GM12878 (cell line): ENCODE results near the gene HDDC2. TPM values are rescaled to one million over a fixed set of nuclear protein-coding genes. Genes with fewer than 3 reads are reported as not detected.

Experiments used
- ATAC-seq: fragments of 200-7000 bp; cut with Tn5 transposase; 3 replicates; pipeline ENCODE4 v1.9.1; 2020; ENCODE audit warnings: mild to moderate bottlenecking, moderate library complexity
- BruUV-seq: library from RNA; stranded (reverse); fragments of 400-500 nt; replicated peaks from 2 replicates; lab custom pipeline; 2021; lab: Mats Ljungman, UMichigan
- CTCF ChIA-PET: fragments of 300-600 bp; sonication (Branson Sonifier 250); formaldehyde crosslinking; extraction: SDS; loops from one replicate; lab custom pipeline; 2021; ENCODE audit warnings: inconsistent platforms; lab: Yijun Ruan, JAX
- POLR2A ChIA-PET: fragments of 350-600 bp; formaldehyde crosslinking; extraction: SDS; loops from one replicate; lab custom pipeline; 2021; ENCODE audit warnings: inconsistent platforms; lab: Charles Lee
- RAD21 ChIA-PET: fragments of 300-600 bp; sonication (Branson Sonifier 250); formaldehyde crosslinking; loops from one replicate; lab custom pipeline; 2023; ENCODE audit warnings: antibody characterized with exemption; ENCODE audit not compliant: unreplicated experiment; lab: Charles Lee
- SMC1A ChIA-PET: fragments of 300-600 bp; sonication (Branson Sonifier 250); formaldehyde crosslinking; loops from one replicate; lab custom pipeline; 2023; ENCODE audit not compliant: unreplicated experiment, uncharacterized antibody; lab: Charles Lee
- DNase-seq: peaks from one replicate; pipeline ENCODE4 v3.0.0-alpha.2; 2011; ENCODE audit warnings: low read depth, low spot score
- FAIRE-seq: peaks from 3 replicates; lab custom pipeline; 2011; peaks lifted over from hg19 to GRCh38; lab: Jason Lieb, UNC
- H2AFZ ChIP-seq: 2 replicates; pipeline ENCODE4 v1.6.0; 2011; ENCODE audit warnings: low read depth, low read length, control low read depth; ENCODE audit not compliant: control insufficient read depth
- H3K27ac ChIP-seq: 2 replicates; pipeline ENCODE4 v1.5.1; 2011; ENCODE audit warnings: control low read depth; ENCODE audit not compliant: control insufficient read depth, insufficient read depth
- H3K27me3 ChIP-seq, 2 experiments: replicated peaks in 1 of 2; 2 replicates each; pipeline versions ENCODE4 v1.6.0 to v1.6.1; 2011; ENCODE audit warnings: low read length in 1 of 2; ENCODE audit not compliant: control insufficient read depth in 2 of 2, insufficient read depth in 2 of 2
- H3K36me3 ChIP-seq, 2 experiments: 2 replicates each; pipeline ENCODE4 v1.5.1; 2011; ENCODE audit warnings: low read length in 1 of 2; ENCODE audit not compliant: control insufficient read depth in 2 of 2, insufficient read depth in 2 of 2
- H3K4me1 ChIP-seq: 2 replicates; pipeline ENCODE4 v1.6.1; 2011; ENCODE audit warnings: mild to moderate bottlenecking, low read length, moderate library complexity, mixed read lengths; ENCODE audit not compliant: control insufficient read depth, insufficient read depth
- H3K4me2 ChIP-seq: 2 replicates; pipeline ENCODE4 v1.6.0; 2011; ENCODE audit warnings: control low read depth; ENCODE audit not compliant: control insufficient read depth, insufficient read depth
- H3K4me3 ChIP-seq: fragments of 200-600 bp; sonication (generic); 2 replicates; pipeline ENCODE4 v1.5.1; 2016
- H3K79me2 ChIP-seq: 2 replicates; pipeline ENCODE4 v1.6.0; 2011; ENCODE audit warnings: low read length; ENCODE audit not compliant: control insufficient read depth, insufficient read depth
- H3K9ac ChIP-seq: 2 replicates; pipeline ENCODE4 v1.8.0; 2011; ENCODE audit warnings: low read length, control low read depth, mixed read lengths; ENCODE audit not compliant: control insufficient read depth, insufficient read depth
- H3K9me3 ChIP-seq: replicated peaks from 3 replicates; pipeline ENCODE4 v1.5.1; 2011; ENCODE audit warnings: mild to moderate bottlenecking, low read length; ENCODE audit not compliant: control insufficient read depth, insufficient read depth
- H4K20me1 ChIP-seq: 2 replicates; pipeline ENCODE4 v1.6.0; 2011; ENCODE audit not compliant: control insufficient read depth, insufficient read depth
- IKZF1 ChIP-seq: fragments of 450-650 bp; conservative IDR thresholded peaks from 2 replicates; pipeline ENCODE4 v1.6.1; 2017; ENCODE audit warnings: antibody characterized with exemption, mild to moderate bottlenecking
- NRF1 ChIP-seq: conservative IDR thresholded peaks from 2 replicates; pipeline ENCODE4 v1.6.1; 2011; ENCODE audit warnings: mild to moderate bottlenecking, low read depth, low read length, improper control_type of control experiment
- PAX8 ChIP-seq: fragments of 450-650 bp; IDR thresholded peaks from 2 replicates; pipeline ENCODE4 v1.6.1; 2017; ENCODE audit warnings: mild to moderate bottlenecking, moderate library complexity
- POLR2AphosphoS2 ChIP-seq: IDR thresholded peaks from 2 replicates; pipeline ENCODE4 v1.6.1; 2011; ENCODE audit warnings: low read depth, mild to moderate bottlenecking, low read length, improper control_type of control experiment, moderate library complexity
- RB1 ChIP-seq: fragments of 450-650 bp; formaldehyde crosslinking; IDR thresholded peaks from 2 replicates; pipeline ENCODE4 v1.6.1; 2017; ENCODE audit warnings: mild to moderate bottlenecking, borderline replicate concordance
- ZNF24 ChIP-seq: fragments of 450-650 bp; IDR thresholded peaks from 2 replicates; pipeline ENCODE4 v1.6.1; 2017; ENCODE audit warnings: antibody characterized with exemption, mild to moderate bottlenecking
- WGBS: methylation state at CpG from one replicate; pipeline ENCODE4 v1.1.6; 2016; ENCODE audit warnings: low lambda C conversion rate; ENCODE audit not compliant: insufficient replicate concordance, insufficient coverage; ENCODE audit errors: missing lambda C conversion rate; 5-methylcytosine and 5-hydroxymethylcytosine counted together
- in situ Hi-C: fragments of 300-500 bp; cut with MboI; formaldehyde crosslinking; loops from 9 replicates; pipeline ENCODE4 v1.14.3; 2018; ENCODE audit warnings: mixed read lengths
- intact Hi-C: fragments of 100-400 bp; cut with micrococcal nuclease; formaldehyde crosslinking; loops from one replicate; pipeline ENCODE4 v1.14.2; 2022; ENCODE audit not compliant: unreplicated experiment
- polyA plus RNA-seq, 11 experiments: library from polyadenylated mRNA; depleted of rRNA in 4 of 11; unstranded in 6 of 11; stranded (reverse) in 5 of 11; fragments of >200 nt; fragmentation: Nextera tagmentation in 4 of 11; fragmentation: Illumina TruSeq in 1 of 11; extraction: Ambion mirVana in 4 of 11; extraction: Trizol in 1 of 11; gene quantifications; 1 replicate in 1 of 11; 2 replicates in 10 of 11; pipeline versions ENCODE4 v1.2.1 to v1.2.3, GENCODE V29; 2011 to 2016; ENCODE audit warnings: inconsistent platforms in 2 of 11, missing spikeins in 2 of 11, low read depth in 1 of 11
- total RNA-seq, 4 experiments: library from RNA; depleted of rRNA in 3 of 4; stranded (reverse); fragments of >200 nt in 3 of 4; fragmentation: Illumina TruSeq in 1 of 4; extraction: Trizol in 1 of 4; gene quantifications; 2 replicates each; pipeline versions ENCODE4 v1.2.1 to v1.2.3, GENCODE V29; 2013 to 2021
- TF ChIP-seq, protein P1 (sequence below): IDR thresholded peaks from 2 replicates; pipeline ENCODE4 v1.6.1; 2012; ENCODE audit warnings: low read depth, low read length, improper control_type of control experiment
- TF ChIP-seq, protein P2 (sequence below), 3 experiments: IDR thresholded peaks in 2 of 3; conservative IDR thresholded peaks in 1 of 3; 2 replicates each; pipeline ENCODE4 v1.5.1; 2011; ENCODE audit warnings: low read depth in 3 of 3, low read length in 3 of 3, mild to moderate bottlenecking in 3 of 3, control low read depth in 2 of 3, moderate library complexity in 2 of 3, inconsistent platforms in 1 of 3, mixed read lengths in 1 of 3; ENCODE audit not compliant: control insufficient read depth in 2 of 3, insufficient read depth in 1 of 3; ENCODE audit errors: extremely low read depth in 1 of 3
- TF ChIP-seq, protein P3 (sequence below): fragments of 450-650 bp; IDR thresholded peaks from 2 replicates; pipeline ENCODE4 v1.6.1; 2014; ENCODE audit warnings: mild to moderate bottlenecking
- TF ChIP-seq, protein P4 (sequence below): fragments of 450-650 bp; formaldehyde crosslinking; IDR thresholded peaks from 2 replicates; pipeline ENCODE4 v1.4.0; 2020; ENCODE audit warnings: mild to moderate bottlenecking, moderate library complexity
- TF ChIP-seq, protein P5 (sequence below): IDR thresholded peaks from 2 replicates; pipeline ENCODE4 v1.6.1; 2011; ENCODE audit warnings: low read depth, low read length, improper control_type of control experiment, borderline replicate concordance

The HDDC2 gene
- total and polyA plus RNA-seq, 10 of the 15 experiments (the other 5 are each of a cell fraction or from before 2014, with no cell fraction given): 54.5 to 148 (median 92.7) TPM

DNA sequence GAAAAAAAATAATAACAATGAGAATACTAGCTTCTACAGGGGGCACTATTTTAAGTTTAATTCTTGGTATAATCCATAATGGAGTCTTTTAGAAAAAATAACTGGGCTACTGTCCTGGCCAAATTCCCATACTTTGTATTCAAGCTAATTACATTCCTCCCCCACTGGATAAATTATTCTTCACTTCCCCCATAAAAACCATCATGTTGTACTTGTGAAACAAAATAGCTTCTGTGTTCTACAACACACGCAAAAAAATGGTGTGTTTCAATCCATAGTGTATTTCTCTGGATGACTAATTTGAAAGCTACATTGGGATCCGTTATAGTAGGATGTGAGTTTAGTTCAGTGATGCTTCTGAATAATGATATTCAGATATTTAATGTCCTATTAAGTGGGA is 21.6 kb upstream of the HDDC2 start (continued):
- TF ChIP-seq, protein P1, sequence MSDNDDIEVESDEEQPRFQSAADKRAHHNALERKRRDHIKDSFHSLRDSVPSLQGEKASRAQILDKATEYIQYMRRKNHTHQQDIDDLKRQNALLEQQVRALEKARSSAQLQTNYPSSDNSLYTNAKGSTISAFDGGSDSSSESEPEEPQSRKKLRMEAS: no peak

DNA sequence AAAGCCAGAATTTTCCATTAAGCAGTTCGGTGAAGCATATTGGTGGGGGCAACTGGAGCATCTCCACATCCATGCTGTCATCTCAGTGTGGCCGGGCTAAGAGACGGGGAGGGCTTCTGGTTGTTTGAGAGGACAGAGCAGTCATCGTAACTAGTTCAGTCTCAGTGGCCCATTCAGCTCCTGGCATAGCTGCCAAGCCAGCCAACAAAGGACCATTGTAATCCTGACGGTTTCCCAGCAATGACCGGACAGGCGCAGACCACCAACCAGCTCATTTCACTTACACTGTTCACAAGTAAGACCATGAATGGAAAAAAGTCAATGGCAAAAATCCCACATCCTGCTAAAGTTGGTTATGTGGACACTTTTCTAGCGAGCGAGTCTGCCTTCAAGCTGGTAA is 14.9 kb upstream of the HDDC2 start:
- 62% methylated on average over 9 of the region's 9 CpGs for WGBS
- ChIA-PET POLR2A (no interaction called here), CTCF (interaction anchor here (1.1 to 11.6 kb wide), 3 partner anchors 10 to 450 kb away, joined by 3 to 306 read pairs (median 116); no protein-coding TSS in a partner anchor), SMC1A (interaction anchor here (1.5 to 10.9 kb wide), 4 partner anchors 439 to 658 kb away, joined by 4 to 128 read pairs (median 27); partner anchors contain the start of gene HINT3), RAD21 (interaction anchor here (0.8 to 9.3 kb wide), 2 partner anchors 439 to 451 kb away, joined by 3 to 134 read pairs; no protein-coding TSS in a partner anchor)
- Histone ChIP-seq H3K36me3 (no peaks in the 10 kb centered on the region), H3K4me3 (no peak overlapping the region), H4K20me1 (no peaks in the 10 kb centered on the region), H2AFZ (no peak overlapping the region), H3K9me3 (no peaks in the 10 kb centered on the region), H3K27me3 (no peaks in the 10 kb centered on the region), H3K4me2 (no peak overlapping the region), H3K27ac (no peak overlapping the region), H3K79me2 (no peaks in the 10 kb centered on the region), H3K4me1 (no peaks in the 10 kb centered on the region), H3K9ac (no peak overlapping the region)
- BruUV-seq: no TSS peak
- no peak for DNase-seq
- intact Hi-C loops (no loop called here), in situ Hi-C loops (no loop called here)
- no peak for FAIRE-seq
- ATAC-seq: no peak
- TF ChIP-seq ZNF24 (no peak), RB1 (no peak), NRF1 (no peak), POLR2AphosphoS2 (no peak), PAX8 (no peak), IKZF1 (no peak)
- TF ChIP-seq, protein P2, sequence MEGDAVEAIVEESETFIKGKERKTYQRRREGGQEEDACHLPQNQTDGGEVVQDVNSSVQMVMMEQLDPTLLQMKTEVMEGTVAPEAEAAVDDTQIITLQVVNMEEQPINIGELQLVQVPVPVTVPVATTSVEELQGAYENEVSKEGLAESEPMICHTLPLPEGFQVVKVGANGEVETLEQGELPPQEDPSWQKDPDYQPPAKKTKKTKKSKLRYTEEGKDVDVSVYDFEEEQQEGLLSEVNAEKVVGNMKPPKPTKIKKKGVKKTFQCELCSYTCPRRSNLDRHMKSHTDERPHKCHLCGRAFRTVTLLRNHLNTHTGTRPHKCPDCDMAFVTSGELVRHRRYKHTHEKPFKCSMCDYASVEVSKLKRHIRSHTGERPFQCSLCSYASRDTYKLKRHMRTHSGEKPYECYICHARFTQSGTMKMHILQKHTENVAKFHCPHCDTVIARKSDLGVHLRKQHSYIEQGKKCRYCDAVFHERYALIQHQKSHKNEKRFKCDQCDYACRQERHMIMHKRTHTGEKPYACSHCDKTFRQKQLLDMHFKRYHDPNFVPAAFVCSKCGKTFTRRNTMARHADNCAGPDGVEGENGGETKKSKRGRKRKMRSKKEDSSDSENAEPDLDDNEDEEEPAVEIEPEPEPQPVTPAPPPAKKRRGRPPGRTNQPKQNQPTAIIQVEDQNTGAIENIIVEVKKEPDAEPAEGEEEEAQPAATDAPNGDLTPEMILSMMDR (IDR thresholded peaks at IDR 0.05 in 2 of 3, conservative IDR thresholded peaks at IDR 0.05 in 1 of 3; ENCODE audit: control insufficient read depth in 2 of 3, extremely low read depth in 1 of 3, insufficient read depth in 1 of 3, low read depth in 3 of 3, low read length in 3 of 3): no peak
- TF ChIP-seq, protein P3, sequence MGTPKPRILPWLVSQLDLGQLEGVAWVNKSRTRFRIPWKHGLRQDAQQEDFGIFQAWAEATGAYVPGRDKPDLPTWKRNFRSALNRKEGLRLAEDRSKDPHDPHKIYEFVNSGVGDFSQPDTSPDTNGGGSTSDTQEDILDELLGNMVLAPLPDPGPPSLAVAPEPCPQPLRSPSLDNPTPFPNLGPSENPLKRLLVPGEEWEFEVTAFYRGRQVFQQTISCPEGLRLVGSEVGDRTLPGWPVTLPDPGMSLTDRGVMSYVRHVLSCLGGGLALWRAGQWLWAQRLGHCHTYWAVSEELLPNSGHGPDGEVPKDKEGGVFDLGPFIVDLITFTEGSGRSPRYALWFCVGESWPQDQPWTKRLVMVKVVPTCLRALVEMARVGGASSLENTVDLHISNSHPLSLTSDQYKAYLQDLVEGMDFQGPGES: no peak
- TF ChIP-seq, protein P4, sequence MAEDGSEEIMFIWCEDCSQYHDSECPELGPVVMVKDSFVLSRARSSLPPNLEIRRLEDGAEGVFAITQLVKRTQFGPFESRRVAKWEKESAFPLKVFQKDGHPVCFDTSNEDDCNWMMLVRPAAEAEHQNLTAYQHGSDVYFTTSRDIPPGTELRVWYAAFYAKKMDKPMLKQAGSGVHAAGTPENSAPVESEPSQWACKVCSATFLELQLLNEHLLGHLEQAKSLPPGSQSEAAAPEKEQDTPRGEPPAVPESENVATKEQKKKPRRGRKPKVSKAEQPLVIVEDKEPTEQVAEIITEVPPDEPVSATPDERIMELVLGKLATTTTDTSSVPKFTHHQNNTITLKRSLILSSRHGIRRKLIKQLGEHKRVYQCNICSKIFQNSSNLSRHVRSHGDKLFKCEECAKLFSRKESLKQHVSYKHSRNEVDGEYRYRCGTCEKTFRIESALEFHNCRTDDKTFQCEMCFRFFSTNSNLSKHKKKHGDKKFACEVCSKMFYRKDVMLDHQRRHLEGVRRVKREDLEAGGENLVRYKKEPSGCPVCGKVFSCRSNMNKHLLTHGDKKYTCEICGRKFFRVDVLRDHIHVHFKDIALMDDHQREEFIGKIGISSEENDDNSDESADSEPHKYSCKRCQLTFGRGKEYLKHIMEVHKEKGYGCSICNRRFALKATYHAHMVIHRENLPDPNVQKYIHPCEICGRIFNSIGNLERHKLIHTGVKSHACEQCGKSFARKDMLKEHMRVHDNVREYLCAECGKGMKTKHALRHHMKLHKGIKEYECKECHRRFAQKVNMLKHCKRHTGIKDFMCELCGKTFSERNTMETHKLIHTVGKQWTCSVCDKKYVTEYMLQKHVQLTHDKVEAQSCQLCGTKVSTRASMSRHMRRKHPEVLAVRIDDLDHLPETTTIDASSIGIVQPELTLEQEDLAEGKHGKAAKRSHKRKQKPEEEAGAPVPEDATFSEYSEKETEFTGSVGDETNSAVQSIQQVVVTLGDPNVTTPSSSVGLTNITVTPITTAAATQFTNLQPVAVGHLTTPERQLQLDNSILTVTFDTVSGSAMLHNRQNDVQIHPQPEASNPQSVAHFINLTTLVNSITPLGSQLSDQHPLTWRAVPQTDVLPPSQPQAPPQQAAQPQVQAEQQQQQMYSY (CRISPR knock-in tag): no peak
- TF ChIP-seq, protein P5, sequence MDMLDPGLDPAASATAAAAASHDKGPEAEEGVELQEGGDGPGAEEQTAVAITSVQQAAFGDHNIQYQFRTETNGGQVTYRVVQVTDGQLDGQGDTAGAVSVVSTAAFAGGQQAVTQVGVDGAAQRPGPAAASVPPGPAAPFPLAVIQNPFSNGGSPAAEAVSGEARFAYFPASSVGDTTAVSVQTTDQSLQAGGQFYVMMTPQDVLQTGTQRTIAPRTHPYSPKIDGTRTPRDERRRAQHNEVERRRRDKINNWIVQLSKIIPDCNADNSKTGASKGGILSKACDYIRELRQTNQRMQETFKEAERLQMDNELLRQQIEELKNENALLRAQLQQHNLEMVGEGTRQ: no peak
